GM12865 (cell line): Measurements from ENCODE around the gene VAPA.
"Not testable (repeated sequence)": the region's sequence is repeated elsewhere in the genome, so short reads cannot be mapped to it uniquely, and the experiment has no call there.

ENCODE experiments used
- DNase-seq: peaks from one replicate; pipeline ENCODE4 v3.0.0; 2010; ENCODE audit warnings: low read depth
- H3K4me3 ChIP-seq: 2 replicates; pipeline ENCODE4 v1.5.1; 2011; ENCODE audit warnings: mild to moderate bottlenecking, low read depth, low read length, control low read depth
- CTCF ChIP-seq: IDR thresholded peaks from 2 replicates; pipeline ENCODE4 v1.5.1; 2011; ENCODE audit warnings: low read length, control low read depth, low read depth, inconsistent platforms; ENCODE audit not compliant: insufficient read depth; ENCODE audit errors: missing control alignments

VAPA gene

GRCh38 chr18:9897129-9897528 lies 16.7 kb upstream of the VAPA start:
- DNase-seq, result no peak
- no peak overlapping the region for H3K4me3 ChIP-seq
- TF ChIP-seq CTCF, result no peak

DNA sequence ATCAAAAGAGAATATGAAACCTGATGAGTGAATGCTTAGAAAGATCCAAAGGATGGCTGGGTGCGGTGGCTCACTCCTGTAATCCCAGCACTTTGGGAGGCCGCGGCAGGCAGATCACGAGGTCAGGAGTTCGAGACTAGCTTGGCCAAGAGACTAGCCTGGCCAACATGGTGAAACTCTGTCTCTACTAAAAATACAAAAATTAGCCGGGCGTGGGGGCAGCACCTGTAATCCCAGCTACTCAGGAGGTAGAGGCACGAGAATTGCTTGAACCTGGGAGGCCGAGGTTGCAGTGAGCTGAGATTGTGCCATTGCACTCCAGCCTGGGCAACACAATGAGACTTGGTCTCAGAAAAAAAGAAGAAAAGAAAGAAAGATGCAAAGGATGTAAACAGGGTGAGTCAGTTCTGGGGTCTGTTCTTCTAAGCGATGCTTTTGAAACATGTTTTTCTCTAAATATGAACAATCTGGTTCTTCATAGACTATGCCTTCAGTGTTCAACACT lies 16.0 kb upstream of the VAPA start:
- not testable (repeated sequence) for DNase-seq, H3K4me3 ChIP-seq

GRCh38 chr18:9898792-9899549 lies 14.8 kb upstream of the VAPA start:
- no peak for TF ChIP-seq CTCF
- no peak overlapping the region for H3K4me3 ChIP-seq
- DNase-seq, result no peak

DNA sequence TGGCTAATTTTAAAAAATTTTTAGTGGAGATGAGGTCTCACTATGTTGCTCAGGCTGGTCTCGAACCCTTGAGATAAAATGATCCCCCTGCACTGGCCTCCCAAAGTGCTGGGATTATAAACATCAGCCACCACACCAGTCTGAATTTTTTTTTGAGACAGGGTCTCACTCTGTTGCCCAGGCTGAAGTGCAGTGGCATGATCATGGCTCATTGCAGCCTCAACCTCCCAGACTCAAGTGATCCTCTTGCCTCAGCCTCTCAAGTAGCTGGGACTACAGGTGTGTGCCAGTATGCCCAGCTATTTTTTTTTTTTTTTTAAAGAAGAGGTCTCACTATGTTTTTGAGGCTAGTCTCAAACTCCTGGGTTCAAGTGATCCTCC lies 14.3 kb upstream of the VAPA start:
- DNase-seq, H3K4me3 ChIP-seq: not testable (repeated sequence)

GRCh38 chr18:9900699-9901098 lies 13.1 kb upstream of the VAPA start:
- no peak for DNase-seq
- no peak overlapping the region for H3K4me3 ChIP-seq
- no peak for TF ChIP-seq CTCF

DNA sequence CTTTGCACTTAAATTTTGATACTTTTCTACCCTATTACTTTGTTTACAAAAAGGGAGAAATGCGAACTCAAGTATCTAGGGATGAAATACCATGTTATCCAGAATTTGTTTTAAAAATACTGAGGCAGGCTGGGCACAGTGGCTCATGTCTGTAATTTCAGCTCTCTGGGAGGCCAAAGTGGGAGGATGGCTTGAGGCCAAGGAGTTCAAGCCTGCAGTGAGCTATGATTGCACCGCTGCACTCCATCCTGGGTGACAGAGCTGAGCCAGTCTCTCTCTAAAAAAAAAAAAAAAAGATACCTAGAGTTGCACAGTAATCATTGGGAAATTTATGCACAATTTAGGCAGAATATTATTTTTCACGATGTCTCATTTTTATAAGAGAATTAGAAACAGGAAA lies 12.4 kb upstream of the VAPA start:
- no peak for TF ChIP-seq CTCF
- no peak overlapping the region for H3K4me3 ChIP-seq
- no peak for DNase-seq

DNA sequence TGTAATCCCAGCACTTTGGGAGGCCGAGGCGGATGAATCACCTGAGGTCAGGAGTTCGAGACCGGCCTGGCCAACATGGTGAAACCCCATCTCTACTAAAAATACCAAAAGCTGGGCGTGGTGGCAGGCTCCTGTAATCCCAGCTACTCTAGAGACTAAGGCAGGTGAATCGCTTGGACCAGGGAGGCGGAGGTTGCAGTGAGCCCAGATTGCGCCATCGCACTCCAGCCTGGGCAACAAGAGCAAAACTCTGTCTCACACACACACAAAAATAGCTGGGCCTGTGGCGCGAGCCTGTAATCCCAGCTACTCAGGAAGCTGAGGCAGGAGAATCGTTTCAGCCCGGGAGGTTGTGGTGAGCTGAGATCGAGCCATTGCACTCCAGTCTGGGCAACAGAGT lies 11.6 kb upstream of the VAPA start:
- not testable (repeated sequence) for H3K4me3 ChIP-seq, DNase-seq

DNA sequence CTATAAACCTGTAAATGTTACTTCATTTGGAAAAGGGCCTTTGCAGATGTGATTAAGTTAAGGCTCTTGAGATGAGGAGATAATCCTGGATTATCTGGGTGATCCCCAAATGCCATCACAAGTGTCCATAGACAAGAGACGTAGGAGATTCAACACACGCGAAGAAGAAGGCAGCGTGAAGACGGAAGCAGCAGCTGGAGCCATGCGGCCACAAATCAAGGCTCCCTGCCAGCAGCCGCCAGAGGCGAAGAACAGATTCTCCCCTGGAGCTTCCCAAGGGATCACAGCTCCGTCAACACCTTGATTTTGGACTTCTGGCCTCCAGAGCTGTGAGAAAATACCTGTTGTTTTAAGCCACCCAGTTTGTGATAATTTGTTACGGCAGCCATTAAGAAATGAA lies 11.0 kb upstream of the VAPA start:
- no peak for TF ChIP-seq CTCF
- H3K4me3 ChIP-seq, result no peak overlapping the region
- no peak for DNase-seq
